MM.1S (cell line): Measurements from ENCODE around the gene CHD2.

ENCODE experiments used
- DNase-seq: peaks from one replicate; pipeline ENCODE4 v3.0.0-alpha.2; 2015
- H2AFZ ChIP-seq: fragments of 300-600 bp; sonication (generic); 2 replicates; pipeline ENCODE4 v1.6.0; 2016; ENCODE audit warnings: antibody characterized with exemption, low read length
- H3F3A ChIP-seq: fragments of 300-600 bp; sonication (generic); 2 replicates; pipeline ENCODE4 v1.6.1; 2016; ENCODE audit warnings: mild to moderate bottlenecking, antibody characterized with exemption, low read length, moderate library complexity, mixed read lengths; ENCODE audit not compliant: insufficient read depth
- H3K27ac ChIP-seq: fragments of 300-600 bp; sonication (generic); 2 replicates; pipeline ENCODE4 v1.5.1; 2016; ENCODE audit warnings: mild to moderate bottlenecking, low read length
- H3K27me3 ChIP-seq: fragments of 300-600 bp; sonication (generic); replicated peaks from 2 replicates; pipeline ENCODE4 v1.6.0; 2016; ENCODE audit warnings: low read length; ENCODE audit not compliant: insufficient read depth
- H3K36me3 ChIP-seq: fragments of 300-600 bp; sonication (generic); replicated peaks from 2 replicates; pipeline ENCODE4 v1.6.1; 2016; ENCODE audit warnings: mild to moderate bottlenecking, low read length, mixed read lengths; ENCODE audit not compliant: insufficient read depth
- H3K4me1 ChIP-seq: fragments of 300-600 bp; sonication (generic); 2 replicates; pipeline ENCODE4 v1.6.1; 2016; ENCODE audit warnings: low read length, mixed read lengths
- H3K4me2 ChIP-seq: fragments of 300-600 bp; sonication (generic); 2 replicates; pipeline ENCODE4 v1.6.0; 2016; ENCODE audit warnings: low read depth, low read length
- H3K4me3 ChIP-seq: fragments of 300-600 bp; sonication (generic); 2 replicates; pipeline ENCODE4 v1.5.1; 2016; ENCODE audit warnings: low read length, mixed read lengths
- H3K79me2 ChIP-seq: fragments of 300-600 bp; sonication (generic); 2 replicates; pipeline ENCODE4 v1.6.1; 2016; ENCODE audit warnings: mixed run types, low read length, mixed read lengths
- H3K9ac ChIP-seq: fragments of 300-600 bp; sonication (generic); 2 replicates; pipeline ENCODE4 v1.6.1; 2016; ENCODE audit warnings: low read length, mixed read lengths
- H3K9me2 ChIP-seq: fragments of 300-600 bp; sonication (generic); replicated peaks from 2 replicates; pipeline ENCODE4 v1.6.1; 2016; ENCODE audit warnings: mild to moderate bottlenecking, low read length, mixed read lengths; ENCODE audit not compliant: insufficient read depth
- H3K9me3 ChIP-seq: fragments of 300-600 bp; sonication (generic); replicated peaks from 2 replicates; pipeline ENCODE4 v1.6.1; 2016; ENCODE audit warnings: mild to moderate bottlenecking, low read length, mixed read lengths; ENCODE audit not compliant: insufficient read depth
- H4K20me1 ChIP-seq: fragments of 300-600 bp; sonication (generic); 2 replicates; pipeline ENCODE4 v1.6.1; 2016; ENCODE audit warnings: mild to moderate bottlenecking, low read length, moderate library complexity, mixed read lengths; ENCODE audit not compliant: insufficient read depth
- EZH2 ChIP-seq: fragments of 300-600 bp; sonication (generic); optimal IDR thresholded peaks from 2 replicates; pipeline ENCODE3; 2017; ENCODE audit warnings: low read depth, mild to moderate bottlenecking, antibody characterized with exemption, low read length, mixed read lengths
- EZH2phosphoT487 ChIP-seq: fragments of 300-600 bp; sonication (generic); IDR thresholded peaks from 2 replicates; pipeline ENCODE4 v1.6.1; 2018; ENCODE audit warnings: antibody characterized with exemption, low read length
- TF ChIP-seq, protein P1 (sequence below): fragments of 300-600 bp; sonication (generic); IDR thresholded peaks from 2 replicates; pipeline ENCODE4 v1.5.1; 2016; ENCODE audit warnings: antibody characterized with exemption, low read length, mixed read lengths

CHD2 gene

DNA sequence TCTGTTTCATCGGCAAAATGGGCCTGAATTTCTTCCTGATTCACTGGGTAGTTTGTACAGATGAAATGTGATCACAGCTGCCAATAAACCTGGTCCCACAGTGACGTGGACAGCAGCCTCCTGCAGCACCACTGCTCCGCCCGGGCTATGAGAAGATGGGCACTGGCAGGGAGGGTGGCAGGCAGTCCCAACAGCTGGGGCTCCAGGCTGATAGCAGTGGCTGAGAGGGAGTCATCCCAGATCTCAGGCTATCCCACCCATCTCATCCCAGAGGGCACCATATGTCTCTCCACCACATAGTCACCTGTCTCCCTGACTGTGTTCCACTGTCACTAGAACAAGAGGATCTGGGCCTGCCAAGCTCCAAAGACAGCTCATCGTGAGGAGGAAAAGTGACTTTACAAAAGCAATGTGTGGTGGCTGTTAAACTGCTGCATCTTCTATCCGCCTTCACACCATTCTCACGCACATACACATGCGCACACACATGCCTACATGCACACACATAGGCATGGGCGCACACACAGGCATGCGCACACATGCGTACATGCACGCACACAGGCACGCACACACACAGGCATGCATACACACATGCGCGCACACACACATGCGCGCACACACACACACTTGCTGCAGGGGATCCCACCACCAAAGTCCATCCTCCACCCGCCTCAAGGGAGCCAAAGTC, 142.7 kb downstream of the CHD2 start:
- no peaks in the 10 kb centered on the region for H3K27me3 ChIP-seq
- H4K20me1 ChIP-seq, result no peaks in the 10 kb centered on the region
- no peak overlapping the region for H3K9ac ChIP-seq
- H3K9me3 ChIP-seq, result no peaks in the 10 kb centered on the region
- H3K4me3 ChIP-seq, result no peak overlapping the region
- no peak overlapping the region for H3K4me2 ChIP-seq
- H3K36me3 ChIP-seq, result no peaks in the 10 kb centered on the region
- H3F3A ChIP-seq, result no peaks in the 10 kb centered on the region
- no peak overlapping the region for H2AFZ ChIP-seq
- H3K79me2 ChIP-seq, result no peaks in the 10 kb centered on the region
- no peak for TF ChIP-seq EZH2phosphoT487
- TF ChIP-seq EZH2, result no peak
- TF ChIP-seq, protein P1, sequence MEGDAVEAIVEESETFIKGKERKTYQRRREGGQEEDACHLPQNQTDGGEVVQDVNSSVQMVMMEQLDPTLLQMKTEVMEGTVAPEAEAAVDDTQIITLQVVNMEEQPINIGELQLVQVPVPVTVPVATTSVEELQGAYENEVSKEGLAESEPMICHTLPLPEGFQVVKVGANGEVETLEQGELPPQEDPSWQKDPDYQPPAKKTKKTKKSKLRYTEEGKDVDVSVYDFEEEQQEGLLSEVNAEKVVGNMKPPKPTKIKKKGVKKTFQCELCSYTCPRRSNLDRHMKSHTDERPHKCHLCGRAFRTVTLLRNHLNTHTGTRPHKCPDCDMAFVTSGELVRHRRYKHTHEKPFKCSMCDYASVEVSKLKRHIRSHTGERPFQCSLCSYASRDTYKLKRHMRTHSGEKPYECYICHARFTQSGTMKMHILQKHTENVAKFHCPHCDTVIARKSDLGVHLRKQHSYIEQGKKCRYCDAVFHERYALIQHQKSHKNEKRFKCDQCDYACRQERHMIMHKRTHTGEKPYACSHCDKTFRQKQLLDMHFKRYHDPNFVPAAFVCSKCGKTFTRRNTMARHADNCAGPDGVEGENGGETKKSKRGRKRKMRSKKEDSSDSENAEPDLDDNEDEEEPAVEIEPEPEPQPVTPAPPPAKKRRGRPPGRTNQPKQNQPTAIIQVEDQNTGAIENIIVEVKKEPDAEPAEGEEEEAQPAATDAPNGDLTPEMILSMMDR, result no peak
- no peak overlapping the region for H3K27ac ChIP-seq
- no peaks in the 10 kb centered on the region for H3K4me1 ChIP-seq
- no peaks in the 10 kb centered on the region for H3K9me2 ChIP-seq
- no peak for DNase-seq

DNA sequence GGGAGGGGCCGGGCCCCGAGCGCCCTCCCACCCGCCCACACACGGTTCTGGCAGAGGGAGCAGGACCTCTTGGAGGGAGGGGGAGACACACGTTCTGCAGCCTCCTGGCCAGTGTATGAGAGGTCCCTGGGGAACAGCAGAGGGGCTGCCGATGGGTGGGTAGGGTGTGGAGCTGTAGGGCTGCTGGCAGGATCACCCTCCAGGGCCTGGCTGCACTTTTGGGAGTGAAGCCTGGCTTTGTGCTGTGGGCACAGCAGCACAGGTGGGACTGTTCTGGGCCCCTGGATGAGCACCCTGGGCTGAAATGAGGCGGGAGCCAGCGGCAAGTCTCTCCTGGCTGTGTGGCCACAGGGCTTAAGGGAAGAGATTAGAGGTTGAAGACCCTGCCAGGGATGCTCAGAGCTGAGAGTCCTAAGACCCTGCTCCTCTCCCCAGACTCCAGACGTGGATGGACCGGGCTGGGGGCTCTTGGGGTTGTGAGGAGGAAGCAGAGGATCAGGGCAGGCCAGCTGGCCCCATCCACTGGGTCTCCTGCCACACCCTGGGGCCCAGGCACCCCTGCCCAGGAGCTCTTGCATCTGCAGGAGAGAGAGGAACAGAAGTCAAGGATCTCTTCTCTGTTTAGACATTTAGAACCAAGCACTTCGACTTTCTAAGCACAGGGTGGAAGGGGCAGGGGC, 143.6 kb downstream of the CHD2 start:
- H3K4me1 ChIP-seq, result no peaks in the 10 kb centered on the region
- H3K9ac ChIP-seq, result no peak overlapping the region
- H3K36me3 ChIP-seq, result no peaks in the 10 kb centered on the region
- no peaks in the 10 kb centered on the region for H4K20me1 ChIP-seq
- H3K27me3 ChIP-seq, result no peaks in the 10 kb centered on the region
- no peak overlapping the region for H2AFZ ChIP-seq
- no peak for TF ChIP-seq EZH2
- no peak for TF ChIP-seq EZH2phosphoT487
- TF ChIP-seq, protein P1, result no peak
- no peak for DNase-seq
- no peaks in the 10 kb centered on the region for H3K9me2 ChIP-seq
- H3K79me2 ChIP-seq, result no peaks in the 10 kb centered on the region
- no peaks in the 10 kb centered on the region for H3K9me3 ChIP-seq
- H3F3A ChIP-seq, result no peaks in the 10 kb centered on the region
- no peak overlapping the region for H3K4me2 ChIP-seq
- H3K27ac ChIP-seq, result no peak overlapping the region
- no peak overlapping the region for H3K4me3 ChIP-seq

DNA sequence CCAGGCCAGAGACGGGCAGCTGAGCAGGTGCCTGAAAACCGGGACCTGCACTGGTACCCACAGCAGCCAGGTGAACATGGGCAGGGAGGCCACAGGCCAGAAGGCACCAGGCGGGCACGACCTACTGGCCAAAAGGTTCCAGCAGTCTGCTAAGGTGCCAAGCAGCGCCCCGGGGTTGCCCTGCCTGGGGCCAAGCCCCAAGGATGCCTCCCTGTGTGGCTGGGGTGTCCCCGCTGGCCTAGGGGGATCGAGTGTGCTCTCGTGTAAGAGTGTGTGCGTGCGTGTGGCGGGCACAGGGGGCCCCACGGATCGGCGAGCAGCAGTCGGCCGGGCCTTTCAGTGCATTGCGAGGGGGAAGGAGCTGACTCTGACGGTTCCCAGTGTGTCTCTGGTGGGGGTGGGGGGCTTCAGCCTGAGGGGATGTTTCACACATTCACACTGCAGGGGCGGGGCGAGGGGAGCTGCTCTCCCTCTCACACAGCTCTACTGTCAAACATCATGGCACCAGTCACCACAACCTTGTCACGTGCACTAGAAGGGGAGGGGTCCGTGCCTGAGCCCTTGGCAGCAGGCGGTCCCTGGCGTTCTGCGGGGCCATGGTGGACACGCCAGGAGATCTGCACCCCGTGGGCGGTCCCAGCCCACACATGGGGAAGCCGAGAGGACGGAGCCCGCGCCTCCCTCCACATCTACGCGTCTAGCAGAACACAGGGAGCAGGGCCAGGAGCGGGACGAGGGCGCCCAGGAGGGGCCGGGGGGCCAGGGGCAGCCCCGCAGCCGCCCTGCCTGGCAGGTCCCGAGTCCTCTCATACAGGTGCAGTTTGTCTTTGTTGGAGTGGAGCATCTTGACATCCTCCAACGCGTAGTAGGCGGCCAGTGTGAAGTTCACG, 144.4 kb downstream of the CHD2 start:
- no peaks in the 10 kb centered on the region for H3F3A ChIP-seq
- DNase-seq, result no peak
- no peak overlapping the region for H2AFZ ChIP-seq
- H3K4me2 ChIP-seq, result no peak overlapping the region
- TF ChIP-seq EZH2phosphoT487 (no peak), EZH2 (no peak)
- TF ChIP-seq, protein P1, result no peak
- H4K20me1 ChIP-seq, result no peaks in the 10 kb centered on the region
- H3K79me2 ChIP-seq, result no peaks in the 10 kb centered on the region
- no peaks in the 10 kb centered on the region for H3K9me3 ChIP-seq
- H3K36me3 ChIP-seq, result no peaks in the 10 kb centered on the region
- no peak overlapping the region for H3K4me3 ChIP-seq
- no peak overlapping the region for H3K9ac ChIP-seq
- H3K27me3 ChIP-seq, result peaks cover 3% of the 10 kb centered on the region; the same call in 1 of the 2 replicates
- H3K27ac ChIP-seq, result no peak overlapping the region
- H3K9me2 ChIP-seq, result no peaks in the 10 kb centered on the region
- no peaks in the 10 kb centered on the region for H3K4me1 ChIP-seq
